ENCODE data around the gene FYN.

Gene FYN

GRCh38 chr6:111831408-111831807 lies 41.8 kb downstream of the FYN start:
- DNase-seq (ENCODE audit: low read depth in 2 of 2): no peak

GRCh38 chr6:111829998-111830397 lies 43.3 kb downstream of the FYN start:
- no peak for DNase-seq (ENCODE audit: low read depth in 2 of 2)

- DNase-seq (ENCODE audit: low read depth in 2 of 2): no peak
These were observed 43.7 kb downstream of the FYN start for GRCh38 chr6:111829581-111829980.

- DNase-seq (ENCODE audit: low read depth in 2 of 2): no peak
These were observed 44.4 kb downstream of the FYN start for GRCh38 chr6:111828809-111829208.

GRCh38 chr6:111825439-111826086 lies 47.7 kb downstream of the FYN start:
- no peak for DNase-seq (ENCODE audit: low read depth in 2 of 2)

- DNase-seq (ENCODE audit: low read depth in 2 of 2): no peak
These were observed 48.5 kb downstream of the FYN start for GRCh38 chr6:111824608-111825337.

GRCh38 chr6:111823831-111824607 lies 49.2 kb downstream of the FYN start:
- no peak for DNase-seq (ENCODE audit: low read depth in 2 of 2)

- no peak for DNase-seq (ENCODE audit: low read depth in 2 of 2)
These were observed 50.2 kb downstream of the FYN start for GRCh38 chr6:111823012-111823411.

GRCh38 chr6:111819458-111819857 lies 53.8 kb downstream of the FYN start:
- DNase-seq (ENCODE audit: low read depth in 2 of 2): no peak

- DNase-seq (ENCODE audit: low read depth in 2 of 2): no peak
These were observed 54.6 kb downstream of the FYN start for GRCh38 chr6:111818539-111819226.

- no peak for DNase-seq (ENCODE audit: low read depth in 2 of 2)
These were observed 55.7 kb downstream of the FYN start for GRCh38 chr6:111817451-111818120.

- no peak for DNase-seq (ENCODE audit: low read depth in 2 of 2)
These were observed 59.5 kb downstream of the FYN start for GRCh38 chr6:111813677-111814310.

- no peak for DNase-seq (ENCODE audit: low read depth in 2 of 2)
These were observed 60.0 kb downstream of the FYN start for GRCh38 chr6:111813237-111813636.

- DNase-seq (ENCODE audit: low read depth in 2 of 2): no peak
These were observed 60.9 kb downstream of the FYN start for GRCh38 chr6:111812060-111813038.

GRCh38 chr6:111810294-111811131 lies 62.7 kb downstream of the FYN start:
- no peak for DNase-seq (ENCODE audit: low read depth in 2 of 2)

GRCh38 chr6:111809766-111810165 lies 63.5 kb downstream of the FYN start:
- no peak for DNase-seq (ENCODE audit: low read depth in 2 of 2)

GRCh38 chr6:111809264-111809663 lies 64.0 kb downstream of the FYN start:
- no peak for DNase-seq (ENCODE audit: low read depth in 2 of 2)

- DNase-seq (ENCODE audit: low read depth in 2 of 2): no peak
These were observed 64.8 kb downstream of the FYN start for GRCh38 chr6:111808493-111808892.

All from stimulated activated CD4-positive, alpha-beta T cell treated with anti-CD3 and anti-CD28 coated beads, Interleukin-1b, Interleukin-23, amount 100 ng/mL, for 1 hour (primary cell).